ENCODE results near the gene MDFIC.
"Not testable (repeated sequence)": the region's sequence is repeated elsewhere in the genome, so short reads cannot be mapped to it uniquely, and the experiment has no call there.

The MDFIC gene, protein sequence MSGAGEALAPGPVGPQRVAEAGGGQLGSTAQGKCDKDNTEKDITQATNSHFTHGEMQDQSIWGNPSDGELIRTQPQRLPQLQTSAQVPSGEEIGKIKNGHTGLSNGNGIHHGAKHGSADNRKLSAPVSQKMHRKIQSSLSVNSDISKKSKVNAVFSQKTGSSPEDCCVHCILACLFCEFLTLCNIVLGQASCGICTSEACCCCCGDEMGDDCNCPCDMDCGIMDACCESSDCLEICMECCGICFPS

DNA sequence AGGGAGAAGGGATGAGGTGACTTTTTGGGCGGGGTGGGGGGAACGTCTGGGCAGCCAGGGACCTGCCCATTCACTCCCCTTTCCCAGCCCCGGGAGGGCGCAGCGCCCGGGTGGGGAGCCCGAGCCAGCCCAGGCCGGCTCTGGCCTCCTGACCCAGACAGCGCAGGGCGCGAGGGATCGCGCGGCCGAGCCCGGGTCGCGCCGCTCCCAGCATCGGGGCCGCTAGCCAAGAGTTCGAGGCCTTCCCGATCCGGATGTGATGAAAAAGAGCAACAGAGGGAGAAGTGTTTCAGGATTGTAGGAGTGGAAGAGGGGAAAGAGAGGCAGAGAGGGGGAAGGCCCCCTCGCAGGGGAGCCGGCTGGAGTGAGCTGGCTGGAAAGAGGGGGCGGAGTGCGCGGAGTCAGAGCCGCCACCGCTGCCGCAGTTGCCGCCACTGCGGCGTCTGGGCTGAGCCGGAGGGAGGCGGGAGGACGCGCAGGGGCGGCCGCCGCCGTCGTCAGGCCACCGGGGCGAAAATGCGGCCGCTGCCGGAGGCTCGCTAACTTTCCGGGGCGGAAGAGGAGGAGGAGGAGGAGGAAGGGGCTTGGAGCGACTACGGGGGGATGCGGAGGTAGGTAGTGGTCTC, at the start of gene MDFIC:
TSS of gene MDFIC (plus strand) at position 69 of the 626 bp plus-strand sequence. CDS start 940 bp downstream, outside the sequence.
- FAIRE-seq: peak; percentile 68
- DNase-seq (ENCODE audit: insufficient read length, low spot score): no peak

DNA sequence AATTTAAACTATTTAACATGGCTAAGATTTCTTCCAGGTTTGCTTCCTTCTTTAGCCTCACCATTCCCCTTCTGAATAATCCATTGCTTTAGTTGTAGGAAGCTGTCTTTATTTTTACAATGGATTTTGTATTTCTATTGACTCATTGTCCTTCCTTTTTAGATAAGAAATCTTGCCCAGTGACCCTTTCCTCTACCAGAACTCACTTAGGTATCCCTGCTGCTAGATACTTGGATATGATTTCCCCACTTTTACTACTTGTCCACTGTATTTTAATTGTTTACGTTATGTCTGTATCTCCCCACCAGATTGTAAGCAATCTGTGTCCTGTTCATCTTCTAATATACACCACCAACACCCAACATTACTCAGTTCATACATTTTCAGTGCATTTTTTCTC, 47.7 kb upstream of the MDFIC start:
- DNase-seq (ENCODE audit: insufficient read length, low spot score): no peak
- no peak for FAIRE-seq

GRCh38 chr7:114875186-114875585, 46.7 kb upstream of the MDFIC start:
- FAIRE-seq: no peak
- no peak for DNase-seq (ENCODE audit: insufficient read length, low spot score)

DNA sequence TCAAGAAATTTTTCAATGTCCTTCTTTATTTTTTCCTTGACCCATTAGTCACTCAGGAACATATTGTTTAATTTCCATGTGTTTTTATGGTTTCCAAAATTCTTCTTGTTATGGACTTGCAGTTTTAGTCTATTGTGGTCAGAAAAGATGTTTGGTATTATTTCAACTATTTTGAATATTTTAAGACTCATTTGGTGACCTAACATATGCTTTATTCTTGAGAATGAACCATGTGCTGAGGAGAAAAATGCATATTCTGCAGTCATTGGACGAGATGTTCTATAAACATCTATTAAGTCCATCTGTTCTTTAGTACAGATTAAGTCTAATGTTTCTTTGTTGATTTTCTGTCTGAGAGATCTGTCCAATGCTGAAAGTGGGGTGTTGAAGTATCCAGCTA, 42.3 kb upstream of the MDFIC start:
- DNase-seq (ENCODE audit: insufficient read length, low spot score): no peak
- FAIRE-seq: no peak

- DNase-seq (ENCODE audit: insufficient read length, low spot score) (no peak), FAIRE-seq (no peak)
These were observed 36.1 kb upstream of the MDFIC start for GRCh38 chr7:114885836-114886235.

- no peak for FAIRE-seq
- DNase-seq (ENCODE audit: insufficient read length, low spot score): no peak
These were observed 35.7 kb upstream of the MDFIC start for GRCh38 chr7:114886241-114886640.

DNA sequence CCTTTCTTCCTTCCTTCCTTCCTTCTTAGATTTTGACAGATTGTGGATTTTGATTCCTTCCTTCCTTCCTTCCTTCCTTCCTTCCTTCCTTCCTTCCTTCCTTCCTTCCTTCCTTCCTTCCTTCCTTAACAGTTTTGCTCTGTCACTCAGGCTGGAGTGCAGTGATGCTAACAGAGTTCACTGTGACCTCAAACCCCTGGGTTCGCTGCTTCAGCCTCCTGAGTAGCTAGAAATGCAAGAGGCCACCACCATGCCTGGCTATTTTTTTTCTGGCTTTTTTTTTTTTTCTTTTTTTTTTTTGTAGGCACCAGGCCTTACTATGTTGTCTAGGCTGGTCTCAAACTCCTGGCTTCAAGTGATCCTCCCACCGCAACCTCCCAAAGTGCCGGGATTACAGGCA, 32.8 kb upstream of the MDFIC start:
- not testable (repeated sequence) for FAIRE-seq; DNase-seq (ENCODE audit: insufficient read length, low spot score)

GRCh38 chr7:114889646-114890285, 32.1 kb upstream of the MDFIC start:
- no peak for FAIRE-seq
- no peak for DNase-seq (ENCODE audit: insufficient read length, low spot score)

GRCh38 chr7:114890561-114890960, 31.3 kb upstream of the MDFIC start:
- DNase-seq (ENCODE audit: insufficient read length, low spot score) (no peak), FAIRE-seq (no peak)

DNA sequence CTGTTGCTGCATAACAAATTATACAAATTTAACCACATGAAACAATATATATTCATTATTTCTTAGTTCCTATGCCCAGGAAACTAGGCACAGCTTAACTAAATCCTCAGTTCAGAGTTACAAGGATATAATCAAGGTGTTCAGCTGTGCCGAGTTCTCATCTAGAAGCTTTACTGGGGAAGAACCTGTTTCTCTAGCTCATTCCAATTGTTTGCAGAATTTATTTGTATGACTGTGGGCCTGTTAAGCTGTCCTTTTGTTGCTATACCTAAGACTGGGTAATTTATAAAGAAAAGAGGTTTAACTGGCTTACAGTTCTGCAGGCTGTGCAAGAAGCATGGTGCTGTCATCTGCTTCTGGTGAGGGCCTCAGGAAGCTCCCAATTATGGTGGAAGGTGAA, 21.8 kb upstream of the MDFIC start:
- no peak for FAIRE-seq
- DNase-seq (ENCODE audit: insufficient read length, low spot score): no peak

DNA sequence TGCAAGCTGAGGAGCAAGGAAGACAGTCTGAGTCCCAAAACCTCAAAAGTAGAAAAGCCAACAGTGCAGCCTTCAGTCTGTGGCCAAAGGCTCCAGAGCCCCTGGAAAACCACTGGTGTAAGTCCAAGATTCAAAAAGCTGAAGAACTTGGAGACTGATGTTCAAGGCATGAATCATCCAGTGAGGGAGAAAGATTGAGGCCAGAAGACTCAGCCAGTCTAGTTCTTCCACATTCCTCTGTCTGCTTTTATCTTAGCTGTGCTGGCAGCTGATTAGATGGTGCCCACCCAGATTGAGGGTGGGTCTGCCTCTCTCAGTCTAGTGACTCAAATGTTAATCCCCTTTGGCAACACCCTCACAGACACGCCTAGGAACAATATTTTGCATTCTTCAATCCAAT, 20.1 kb upstream of the MDFIC start:
- FAIRE-seq (no peak), DNase-seq (ENCODE audit: insufficient read length, low spot score) (no peak)

GRCh38 chr7:114903131-114903530, 18.8 kb upstream of the MDFIC start:
- FAIRE-seq (no peak), DNase-seq (ENCODE audit: insufficient read length, low spot score) (no peak)

DNA sequence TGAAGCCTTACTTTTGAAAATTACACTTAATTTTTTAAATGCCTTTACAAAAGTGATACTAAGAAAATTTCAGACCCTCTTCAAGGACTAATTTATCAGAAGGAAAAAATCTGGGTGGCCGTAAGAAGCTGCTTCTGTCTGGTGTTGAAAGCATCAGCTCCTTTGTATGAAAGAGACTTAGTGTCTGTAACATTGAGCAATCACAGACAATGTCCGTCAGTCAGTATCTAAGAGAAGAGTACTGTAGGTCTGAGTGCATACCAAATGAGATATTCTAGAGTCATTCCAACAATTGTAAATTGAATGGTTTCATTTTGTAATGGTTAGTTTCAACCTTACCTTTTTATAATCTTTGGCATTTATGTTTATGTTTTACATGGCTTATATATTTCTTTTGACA, 11.1 kb upstream of the MDFIC start:
- no peak for DNase-seq (ENCODE audit: insufficient read length, low spot score)
- peak; percentile 35 for FAIRE-seq

DNA sequence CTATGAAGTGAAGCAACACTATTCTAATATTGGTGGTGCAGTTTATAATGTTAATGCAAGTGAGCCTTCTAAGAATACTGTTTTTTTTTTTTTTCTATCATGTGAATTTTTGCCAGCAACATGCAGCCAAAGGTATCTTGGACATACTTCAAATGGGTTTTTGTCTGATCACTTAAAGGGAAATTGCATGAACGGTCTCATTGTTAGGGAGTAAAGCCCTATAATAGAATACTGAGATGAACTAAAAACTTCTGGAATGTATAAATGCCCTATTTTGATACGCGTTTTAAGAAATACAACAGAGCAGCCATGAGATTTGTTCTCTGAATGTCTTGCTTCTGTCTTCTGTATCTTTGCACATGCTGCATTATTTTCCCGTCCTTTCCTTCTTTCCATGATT, 10.5 kb upstream of the MDFIC start:
- FAIRE-seq (no peak), DNase-seq (ENCODE audit: insufficient read length, low spot score) (no peak)

GRCh38 chr7:114916261-114916892, 5.5 kb upstream of the MDFIC start:
- FAIRE-seq: peak; percentile 98
- DNase-seq (ENCODE audit: insufficient read length, low spot score): no peak

DNA sequence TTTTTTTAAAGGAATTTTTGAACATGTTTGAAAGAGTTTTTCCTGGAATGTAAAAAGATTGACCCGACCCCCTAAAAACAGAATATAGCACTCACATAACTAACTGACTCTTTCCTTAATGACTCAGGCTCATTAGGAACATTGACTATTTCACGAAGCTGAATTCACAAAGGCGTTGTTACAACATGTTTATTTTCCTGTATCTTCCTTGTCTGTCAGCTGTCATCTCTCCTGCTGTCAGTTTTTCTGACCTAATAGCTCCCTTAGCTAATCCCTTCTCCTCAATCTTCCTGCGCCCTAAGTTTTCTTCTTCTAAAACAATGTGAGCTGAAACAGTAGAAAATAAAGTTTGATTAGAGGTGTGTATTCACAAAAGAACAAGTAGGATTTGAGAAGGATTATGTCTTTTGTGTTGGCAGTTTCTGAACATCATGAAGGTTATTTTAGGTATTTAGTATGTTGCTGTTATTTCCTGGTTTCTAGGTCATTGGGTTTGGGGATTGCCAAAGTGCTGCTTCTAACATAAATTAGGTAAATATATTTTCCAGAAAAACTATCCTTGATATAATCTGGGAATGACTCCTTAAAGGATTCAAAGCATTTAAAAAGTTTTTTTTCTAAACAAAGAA, 4.6 kb upstream of the MDFIC start:
- DNase-seq (ENCODE audit: insufficient read length, low spot score): no peak

GRCh38 chr7:114919587-114919986, 2.3 kb upstream of the MDFIC start:
- FAIRE-seq (peak; percentile 51), DNase-seq (ENCODE audit: insufficient read length, low spot score) (no peak)

More for the DNA sequence above, 4.6 kb upstream of the MDFIC start:
- peak; percentile 87 for FAIRE-seq

- FAIRE-seq (no peak), DNase-seq (ENCODE audit: insufficient read length, low spot score) (no peak)
These were observed 266 bp upstream of the MDFIC start for GRCh38 chr7:114921631-114922025.

DNA sequence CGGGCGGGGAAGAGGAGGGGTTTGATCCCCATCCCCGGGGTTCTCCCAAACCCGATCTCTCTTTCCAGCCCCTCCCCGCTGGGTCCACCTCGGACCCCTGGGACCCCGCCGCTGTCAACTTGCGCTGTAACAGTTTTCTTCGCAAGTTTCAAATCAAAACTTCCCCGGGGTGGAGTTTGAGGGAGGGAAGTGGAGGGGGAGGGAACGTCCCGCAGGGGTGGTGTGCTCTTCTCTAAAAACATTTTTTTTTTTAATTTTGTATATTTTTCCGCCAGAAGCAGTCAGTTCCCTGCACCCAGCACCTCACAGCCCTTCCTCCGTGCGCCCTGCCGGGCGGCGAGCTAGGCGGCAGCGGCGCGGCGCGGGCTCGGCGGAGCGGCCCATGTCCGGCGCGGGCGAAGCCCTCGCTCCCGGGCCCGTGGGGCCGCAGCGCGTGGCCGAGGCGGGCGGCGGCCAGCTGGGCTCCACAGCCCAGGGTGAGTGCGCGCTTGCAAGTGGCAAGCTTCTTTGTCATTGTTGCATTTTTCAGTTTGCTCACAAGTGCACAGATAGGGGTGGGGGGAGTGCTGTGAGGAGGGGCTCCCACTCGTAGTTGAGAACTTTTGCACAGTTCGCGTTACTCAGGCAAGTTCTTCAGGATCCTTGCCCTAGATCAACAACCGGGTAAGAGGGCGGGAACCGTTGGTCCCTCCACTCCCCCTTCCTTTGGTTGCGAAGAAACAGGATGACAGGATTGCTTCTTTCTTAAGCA, 933 bp downstream of the MDFIC start:
- FAIRE-seq (peak; percentile 86), DNase-seq (ENCODE audit: insufficient read length, low spot score) (no peak)

DNA sequence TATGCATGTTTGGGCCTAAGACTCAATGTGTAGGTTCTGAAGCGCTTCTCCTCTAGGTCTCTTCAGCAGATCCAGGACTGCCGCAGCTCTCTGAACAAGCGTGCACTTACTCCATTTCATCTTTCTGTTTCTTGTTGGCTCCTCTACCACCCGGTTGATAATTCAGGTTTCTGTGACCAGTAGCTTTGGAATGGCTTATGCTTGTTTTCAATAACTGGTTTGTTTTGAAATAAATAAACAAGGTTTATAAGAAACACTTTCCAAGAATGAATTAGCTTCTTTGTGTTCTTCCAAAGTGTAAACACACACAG, 1.5 kb downstream of the MDFIC start:
- no peak for FAIRE-seq

More for the DNA sequence above, 1.5 kb downstream of the MDFIC start:
- no peak for DNase-seq (ENCODE audit: insufficient read length, low spot score)

Measured in GM19239 (cell line).